Heart left ventricle (tissue), 16 donors: ENCODE measurements around the gene CLEC16A. TPM values are rescaled to one million over a fixed set of nuclear protein-coding genes. Genes with fewer than 3 reads are reported as not detected.

Experiments
- ATAC-seq, 4 donors: fragments of 200-7000 bp; cut with Tn5 transposase; one replicate each; pipeline ENCODE4 v1.9.1; 2020 to 2022; ENCODE audit warnings: moderate library complexity in 4 of 4, mild to moderate bottlenecking in 3 of 4, moderate number of reproducible peaks in 1 of 4
- DNase-seq, 5 donors: peaks; one replicate each; pipeline ENCODE4 v3.0.0-alpha.2; 2020
- H3K27ac ChIP-seq, 12 donors: fragments of 200-600 bp; sonication (generic) in 4 of 12; one replicate each; pipeline versions ENCODE4 v1.5.0 to v1.8.0; 2016 to 2022; ENCODE audit warnings: mild to moderate bottlenecking in 2 of 12
- H3K27me3 ChIP-seq, 9 donors: fragments of 200-600 bp; sonication (generic) in 2 of 9; one replicate each; pipeline versions ENCODE4 v1.5.1 to v1.8.0; 2016 to 2022; ENCODE audit warnings: mild to moderate bottlenecking in 3 of 9
- H3K36me3 ChIP-seq, 9 donors: fragments of 200-600 bp; sonication (generic) in 2 of 9; one replicate each; pipeline versions ENCODE4 v1.5.0 to v1.8.0; 2018 to 2022; ENCODE audit warnings: mild to moderate bottlenecking in 2 of 9
- H3K4me1 ChIP-seq, 12 donors: fragments of 200-600 bp; sonication (generic) in 4 of 12; one replicate each; pipeline versions ENCODE4 v1.5.0 to v1.8.0; 2016 to 2022; ENCODE audit warnings: mild to moderate bottlenecking in 3 of 12
- H3K4me3 ChIP-seq, 12 donors: fragments of 200-600 bp; sonication (generic) in 4 of 12; one replicate each; pipeline versions ENCODE4 v1.5.0 to v1.8.0; 2017 to 2022; ENCODE audit warnings: mild to moderate bottlenecking in 9 of 12, moderate library complexity in 4 of 12
- H3K9me3 ChIP-seq, 12 donors: fragments of 200-600 bp; sonication (generic) in 4 of 12; one replicate each; pipeline versions ENCODE4 v1.5.0 to v1.8.0; 2016 to 2022; ENCODE audit warnings: mild to moderate bottlenecking in 1 of 12
- POLR2A ChIP-seq, 2 donors: fragments of 450-650 bp; IDR thresholded peaks; one replicate each; pipeline ENCODE4 v1.6.1; 2017; ENCODE audit warnings: antibody characterized with exemption in 2 of 2, mild to moderate bottlenecking in 2 of 2, moderate library complexity in 2 of 2
- WGBS, 4 donors: extraction: QIAGEN DNeasy Blood & Tissue Kit in 2 of 4; methylation state at CpG; one replicate each; pipeline versions ENCODE4 v1.1.5 to v1.1.7; 2013 to 2018; 5-methylcytosine and 5-hydroxymethylcytosine counted together
- intact Hi-C, 10 donors: fragments of 100-400 bp; cut with DNase I; formaldehyde crosslinking; loops; one replicate each; pipeline versions ENCODE4 v1.11.1 to v1.14.2; 2022
- polyA plus RNA-seq, 2 donors: library from polyadenylated mRNA; stranded (reverse); fragments of 200-250 nt; gene quantifications; one replicate each; pipeline ENCODE4 v1.2.3, GENCODE V29; 2013
- total RNA-seq, 9 donors: library from RNA; depleted of rRNA in 2 of 9; stranded (reverse); fragments of >200 nt in 2 of 9; fragmentation: NEBNext Ultra II Directional in 3 of 9; extraction: Animal tissue kit (Norgen Biotek cat#: 25700) in 3 of 9; gene quantifications; one replicate each; pipeline versions ENCODE4 v1.1.0 to v1.2.4, GENCODE V29; 2016 to 2023
- TF ChIP-seq, protein P1 (sequence below), 12 donors: fragments of 200-600 bp; sonication (generic) in 4 of 12; IDR thresholded peaks; one replicate each; pipeline versions ENCODE4 v1.5.0 to v1.8.0; 2018 to 2022; ENCODE audit warnings: antibody characterized with exemption in 12 of 12, mild to moderate bottlenecking in 5 of 12
- donor health status: ischemic (EF 13 %, LVEDD 7.1; RV severe dilation, severe dysfunction).
- donor health status: healthy with polysubstance abuse.
- donor health status: DM: no; HTN: yes; CAD: no.
- donor health status: DM: no; HTN: no; CAD: no.
- donor health status: ischemic (EF 25% LVEDD 6.9; RV normal size, moderate dysfunction).
- donor health status: ischemic (EF 25% LVEDD 5.7; RV mildly dilated, moderate dysfunction).
- donor health status: healthy.
- donor health status: DM: yes; HTN: yes; CAD: no.
- donor health status: ischemic (EF 35%, LVEDD 5.7; RV mildly dilated, moderate dysfunction).
- donor health status: nonischemic (EF 11% LVEDD 7.7; RV severe dilation, severe dysfunction).
- donor health status: DM: yes; HTN: yes; CAD: no.
- donor health status: PGD.
- donor health status: ischemic (EF 29% LVEDD 5.4; RV normal size, mild dysfunction).
- donor health status: nonischemic (EF 23%, LVEDD 6.1; RV moderate dilation, normal function).

Gene CLEC16A
- total and polyA plus RNA-seq, 11 donors = 13.8 to 41.1 (median 23.7) TPM

GRCh38 chr16:11211977-11212797 is 267.8 kb downstream of the CLEC16A start:
- Histone ChIP-seq H3K36me3 (no peaks in the 10 kb centered on the region), H3K27me3 (peaks cover 0 to 5% (median 0%) of the 10 kb centered on the region in 9 donors), H3K4me1 (peaks cover 0 to 9% (median 0%) of the 10 kb centered on the region in 12 donors), H3K4me3 (no peak overlapping the region), H3K27ac (no peak overlapping the region), H3K9me3 (peaks cover 0 to 30% (median 11%) of the 10 kb centered on the region in 12 donors)
- intact Hi-C loops = no loop called here
- no peak for TF ChIP-seq POLR2A (IDR thresholded peaks at IDR 0.05)
- TF ChIP-seq, protein P1, sequence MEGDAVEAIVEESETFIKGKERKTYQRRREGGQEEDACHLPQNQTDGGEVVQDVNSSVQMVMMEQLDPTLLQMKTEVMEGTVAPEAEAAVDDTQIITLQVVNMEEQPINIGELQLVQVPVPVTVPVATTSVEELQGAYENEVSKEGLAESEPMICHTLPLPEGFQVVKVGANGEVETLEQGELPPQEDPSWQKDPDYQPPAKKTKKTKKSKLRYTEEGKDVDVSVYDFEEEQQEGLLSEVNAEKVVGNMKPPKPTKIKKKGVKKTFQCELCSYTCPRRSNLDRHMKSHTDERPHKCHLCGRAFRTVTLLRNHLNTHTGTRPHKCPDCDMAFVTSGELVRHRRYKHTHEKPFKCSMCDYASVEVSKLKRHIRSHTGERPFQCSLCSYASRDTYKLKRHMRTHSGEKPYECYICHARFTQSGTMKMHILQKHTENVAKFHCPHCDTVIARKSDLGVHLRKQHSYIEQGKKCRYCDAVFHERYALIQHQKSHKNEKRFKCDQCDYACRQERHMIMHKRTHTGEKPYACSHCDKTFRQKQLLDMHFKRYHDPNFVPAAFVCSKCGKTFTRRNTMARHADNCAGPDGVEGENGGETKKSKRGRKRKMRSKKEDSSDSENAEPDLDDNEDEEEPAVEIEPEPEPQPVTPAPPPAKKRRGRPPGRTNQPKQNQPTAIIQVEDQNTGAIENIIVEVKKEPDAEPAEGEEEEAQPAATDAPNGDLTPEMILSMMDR (IDR thresholded peaks at IDR 0.05) = no peak
- DNase-seq (no peak), ATAC-seq (peak in 2 of 4 donors; percentile 6 to 10)
- 63 to 67% (median 65%) methylated on average over 15 to 16 of the region's 16 CpGs for WGBS, 4 donors

DNA sequence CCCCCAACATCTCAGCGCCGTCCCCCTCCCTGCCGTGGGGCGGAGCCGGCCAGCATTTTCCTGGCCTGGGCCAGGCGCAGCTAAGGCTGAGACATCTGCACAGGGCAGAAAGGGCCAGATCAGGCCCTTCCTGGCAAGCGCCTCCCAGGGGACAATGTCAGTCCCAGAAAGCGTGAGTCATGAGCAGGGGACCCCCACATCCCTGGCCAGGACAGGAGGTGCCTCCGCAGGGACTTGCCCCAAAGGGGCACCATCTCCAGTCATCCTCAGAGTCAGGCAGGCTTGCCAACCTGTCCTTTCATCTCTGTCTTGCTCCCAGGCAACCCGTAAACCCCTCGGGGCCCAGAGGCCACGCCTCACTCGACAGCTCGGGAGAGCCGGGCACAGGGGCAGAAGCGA is 268.4 kb downstream of the CLEC16A start:
- whole genome bisulfite sequencing, 4 donors = 75 to 86% (median 81%) methylated on average over 13 to 16 of the region's 16 CpGs
- DNase-seq (no peak), ATAC-seq (peak in 3 of 4 donors; percentile 8 to 25 (median 13))
- Histone ChIP-seq H3K27me3 (peaks cover 0 to 5% (median 0%) of the 10 kb centered on the region in 9 donors), H3K9me3 (peaks cover 0 to 30% (median 9%) of the 10 kb centered on the region in 12 donors), H3K36me3 (no peaks in the 10 kb centered on the region), H3K4me1 (peaks cover 0 to 9% (median 0%) of the 10 kb centered on the region in 12 donors), H3K27ac (no peak overlapping the region), H3K4me3 (no peak overlapping the region)
- TF ChIP-seq, protein P1 (IDR thresholded peaks at IDR 0.05) = no peak
- no peak for TF ChIP-seq POLR2A (IDR thresholded peaks at IDR 0.05)
- intact Hi-C loops = no loop called here

- DNase-seq (no peak), ATAC-seq (no peak)
- no peaks in the 10 kb centered on the region for H3K36me3 ChIP-seq
- H3K4me1 ChIP-seq = peaks cover 0 to 9% (median 0%) of the 10 kb centered on the region in 12 donors
- intact Hi-C loops = no loop called here
- no peak overlapping the region for H3K27ac ChIP-seq
- 82 to 100% (median 91%) methylated on average over 3 to 5 of the region's 5 CpGs for WGBS, 4 donors
- peaks cover 0 to 5% (median 0%) of the 10 kb centered on the region in 9 donors for H3K27me3 ChIP-seq
- TF ChIP-seq, protein P1 (IDR thresholded peaks at IDR 0.05) = no peak
- no peak for TF ChIP-seq POLR2A (IDR thresholded peaks at IDR 0.05)
- no peak overlapping the region for H3K4me3 ChIP-seq
- peaks cover 0 to 34% (median 14%) of the 10 kb centered on the region in 12 donors for H3K9me3 ChIP-seq
Observed at GRCh38 chr16:11213373-11213772, 269.0 kb downstream of the CLEC16A start.

DNA sequence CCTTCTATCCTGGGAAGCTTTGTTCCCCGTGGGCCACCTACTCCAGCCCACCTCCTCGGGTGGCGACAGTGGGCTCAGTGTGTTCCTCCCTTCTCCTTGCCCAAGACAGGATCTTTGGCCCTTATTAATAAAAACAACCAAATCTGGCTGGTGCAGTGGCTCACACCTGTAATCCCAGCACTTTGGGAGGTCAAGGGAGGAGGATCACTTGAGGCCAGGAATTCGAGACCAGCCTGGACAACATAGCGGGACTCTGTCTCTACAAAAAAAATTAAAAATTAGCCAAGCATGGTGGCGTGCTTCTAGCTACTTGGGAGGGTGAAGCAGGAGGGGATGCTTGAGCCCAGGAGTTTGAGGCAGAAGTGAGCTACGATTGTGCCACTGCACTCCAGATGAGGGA is 269.4 kb downstream of the CLEC16A start:
- H3K36me3 ChIP-seq = no peaks in the 10 kb centered on the region
- no peak overlapping the region for H3K27ac ChIP-seq
- peaks cover 0 to 39% (median 18%) of the 10 kb centered on the region in 12 donors for H3K9me3 ChIP-seq
- intact Hi-C loops = no loop called here
- no peak overlapping the region for H3K4me3 ChIP-seq
- 91 to 97% (median 92%) methylated on average over 7 of the region's 7 CpGs for WGBS, 4 donors
- DNase-seq (no peak), ATAC-seq (no peak)
- peaks cover 0 to 5% (median 0%) of the 10 kb centered on the region in 9 donors for H3K27me3 ChIP-seq
- TF ChIP-seq, protein P1 (IDR thresholded peaks at IDR 0.05) = no peak
- TF ChIP-seq POLR2A (IDR thresholded peaks at IDR 0.05) = no peak
- peaks cover 0 to 10% (median 0%) of the 10 kb centered on the region in 12 donors for H3K4me1 ChIP-seq
